Endodermal cell (in vitro differentiated cells): ENCODE measurements around the gene IRF7. TPM values are rescaled to one million over a fixed set of nuclear protein-coding genes. Genes with fewer than 3 reads are reported as not detected.

Source experiments
- DNase-seq: peaks from one replicate; pipeline ENCODE4 v3.0.0-alpha.2; 2017
- H3K27ac ChIP-seq: 2 replicates; pipeline ENCODE4 v1.5.1; 2013; ENCODE audit warnings: mild to moderate bottlenecking, low read depth, low read length, moderate library complexity
- H3K27me3 ChIP-seq: 2 replicates; pipeline ENCODE4 v1.6.1; 2013; ENCODE audit warnings: mild to moderate bottlenecking, low read length, moderate library complexity; ENCODE audit not compliant: insufficient read depth, control insufficient read depth, poor library complexity, severe bottlenecking
- H3K36me3 ChIP-seq: 2 replicates; pipeline ENCODE4 v1.7.0; 2013; ENCODE audit warnings: mild to moderate bottlenecking, low read length, moderate library complexity; ENCODE audit not compliant: control insufficient read depth, insufficient read depth
- H3K4me1 ChIP-seq: one replicate; pipeline ENCODE4 v1.7.0; 2013; ENCODE audit warnings: low read length; ENCODE audit not compliant: control insufficient read depth, insufficient read depth
- H3K4me3 ChIP-seq: 2 replicates; pipeline ENCODE4 v1.5.1; 2013; ENCODE audit warnings: mild to moderate bottlenecking, low read length, moderate library complexity
- H3K9ac ChIP-seq: 2 replicates; pipeline ENCODE4 v1.6.1; 2013; ENCODE audit warnings: mild to moderate bottlenecking, low read length, moderate library complexity; ENCODE audit not compliant: poor library complexity, severe bottlenecking; ENCODE audit errors: extremely low read depth
- H3K9me3 ChIP-seq: 2 replicates; pipeline ENCODE4 v1.6.1; 2013; ENCODE audit warnings: mild to moderate bottlenecking, low read length, moderate library complexity; ENCODE audit not compliant: control insufficient read depth
- H3K27ac Mint-ChIP-seq: 2 replicates; pipeline ENCODE4 v1.8.0; 2020; ENCODE audit warnings: mixed read lengths
- H3K27me3 Mint-ChIP-seq: 2 replicates; pipeline ENCODE4 v1.8.0; 2021; ENCODE audit warnings: mild to moderate bottlenecking, mixed read lengths; ENCODE audit not compliant: insufficient read depth
- H3K36me3 Mint-ChIP-seq: 2 replicates; pipeline ENCODE4 v1.8.0; 2020; ENCODE audit warnings: low read depth, mixed read lengths
- H3K4me1 Mint-ChIP-seq: 2 replicates; pipeline ENCODE4 v1.8.0; 2020; ENCODE audit warnings: mixed read lengths
- H3K4me3 Mint-ChIP-seq: 2 replicates; pipeline ENCODE4 v1.8.0; 2020; ENCODE audit warnings: mild to moderate bottlenecking, moderate library complexity, mixed read lengths
- H3K9me3 Mint-ChIP-seq: 2 replicates; pipeline ENCODE4 v1.8.0; 2020; ENCODE audit warnings: mild to moderate bottlenecking, mixed read lengths
- CTCF ChIP-seq: fragments of 200-600 bp; sonication (generic); conservative IDR thresholded peaks from 2 replicates; pipeline ENCODE4 v1.5.0; 2021; ENCODE audit warnings: antibody characterized with exemption, mild to moderate bottlenecking
- WGBS, 2 experiments: methylation state at CpG; one replicate each; pipeline versions ENCODE4 v1.1.5 to v1.1.7; 2013; ENCODE audit warnings: missing lambda C conversion rate in 2 of 2, mixed read lengths in 1 of 2; ENCODE audit not compliant: insufficient coverage in 1 of 2, insufficient read length in 1 of 2; 5-methylcytosine and 5-hydroxymethylcytosine counted together
- total RNA-seq, 2 donors: library from RNA; stranded (reverse); fragmentation: NEBNext Ultra II Directional in 1 of 2; extraction: Animal tissue kit (Norgen Biotek cat#: 25700) in 1 of 2; gene quantifications; 2 replicates in 1 of 2; 3 replicates in 1 of 2; pipeline ENCODE4 v1.2.1, GENCODE V29; 2021

Gene IRF7
- total RNA-seq, 2 donors from 2014 or later = 9.3 to 16.8 TPM

- no peak for DNase-seq
- Histone ChIP-seq H3K27ac (no peak overlapping the region), H3K36me3 (peaks cover 63% of the 10 kb centered on the region), H3K9ac (no peak overlapping the region), H3K27me3 (no peaks in the 10 kb centered on the region), H3K4me1 (no peaks in the 10 kb centered on the region), H3K4me3 (no peak overlapping the region), H3K9me3 (no peaks in the 10 kb centered on the region)
- Mint-ChIP-seq H3K9me3 (no peaks in the 10 kb centered on the region), H3K4me3 (no peak overlapping the region), H3K4me1 (no peaks in the 10 kb centered on the region), H3K27ac (no peak overlapping the region), H3K27me3 (no peaks in the 10 kb centered on the region), H3K36me3 (peaks cover 33% of the 10 kb centered on the region)
- no peak for TF ChIP-seq CTCF
- 96 to 98% methylated on average over 14 to 18 of the region's 18 CpGs for WGBS, 2 experiments
Observed at GRCh38 chr11:610146-610801, 5.5 kb downstream of the IRF7 start.

GRCh38 chr11:609341-609811 lies 6.4 kb downstream of the IRF7 start:
- Histone ChIP-seq H3K27ac (no peak overlapping the region), H3K4me3 (no peak overlapping the region), H3K27me3 (no peaks in the 10 kb centered on the region), H3K4me1 (no peaks in the 10 kb centered on the region), H3K9me3 (no peaks in the 10 kb centered on the region), H3K9ac (no peak overlapping the region), H3K36me3 (peaks cover 71% of the 10 kb centered on the region)
- no peak for TF ChIP-seq CTCF
- no peaks in the 10 kb centered on the region for H3K27me3 Mint-ChIP-seq
- no peak overlapping the region for H3K4me3 Mint-ChIP-seq
- no peak for DNase-seq
- H3K36me3 Mint-ChIP-seq = peaks cover 42% of the 10 kb centered on the region
- H3K9me3 Mint-ChIP-seq = no peaks in the 10 kb centered on the region
- WGBS, 2 experiments = 94 to 99% methylated on average over 15 to 28 of the region's 28 CpGs
- no peaks in the 10 kb centered on the region for H3K4me1 Mint-ChIP-seq
- H3K27ac Mint-ChIP-seq = no peak overlapping the region

GRCh38 chr11:608791-609251 lies 6.9 kb downstream of the IRF7 start:
- H3K4me1 ChIP-seq = no peaks in the 10 kb centered on the region
- TF ChIP-seq CTCF = no peak
- no peaks in the 10 kb centered on the region for H3K4me1 Mint-ChIP-seq
- H3K36me3 ChIP-seq = peaks cover 67% of the 10 kb centered on the region
- H3K27me3 Mint-ChIP-seq = no peaks in the 10 kb centered on the region
- 95 to 96% methylated on average over 25 to 28 of the region's 28 CpGs for WGBS, 2 experiments
- peaks cover 47% of the 10 kb centered on the region for H3K36me3 Mint-ChIP-seq
- no peak overlapping the region for H3K27ac Mint-ChIP-seq
- H3K4me3 ChIP-seq = no peak overlapping the region
- H3K4me3 Mint-ChIP-seq = no peak overlapping the region
- H3K27me3 ChIP-seq = no peaks in the 10 kb centered on the region
- DNase-seq = no peak
- H3K9me3 Mint-ChIP-seq = no peaks in the 10 kb centered on the region
- H3K27ac ChIP-seq = no peak overlapping the region
- no peak overlapping the region for H3K9ac ChIP-seq
- no peaks in the 10 kb centered on the region for H3K9me3 ChIP-seq
